HCT116 (cell line): ENCODE data around the gene TNFRSF12A. TPM values are rescaled to one million over a fixed set of nuclear protein-coding genes. Genes with fewer than 3 reads are reported as not detected.

Experiments
- ATAC-seq: fragments of 200-7000 bp; cut with Tn5 transposase; 2 replicates; pipeline ENCODE4 v1.9.1; 2020; ENCODE audit warnings: mild to moderate bottlenecking, moderate library complexity
- BruUV-seq: library from RNA; stranded (reverse); fragments of 400-500 nt; replicated peaks from 2 replicates; lab custom pipeline; 2021; lab: Mats Ljungman, UMichigan
- CTCF ChIA-PET: fragments of 300-600 bp; sonication (Branson Sonifier 250); formaldehyde crosslinking; loops from one replicate; lab custom pipeline; 2021; ENCODE audit warnings: antibody characterized with exemption; lab: Charles Lee
- POLR2A ChIA-PET: fragments of 300-600, 350-600 bp; sonication (Branson Sonifier 250); formaldehyde crosslinking; loops from one replicate; lab custom pipeline; 2021; ENCODE audit warnings: antibody characterized with exemption; lab: Charles Lee
- RAD21 ChIA-PET, 2 experiments: fragments of 300-600 bp; sonication (Branson Sonifier 250); formaldehyde crosslinking; loops; one replicate each; lab custom pipeline; 2023; ENCODE audit warnings: low total read pairs in 2 of 2; ENCODE audit not compliant: uncharacterized antibody in 2 of 2, unreplicated experiment in 2 of 2, low non-redundant PET in 1 of 2; lab: Charles Lee
- DNase-seq: peaks from one replicate; pipeline ENCODE4 v3.0.0-alpha.2; 2010; ENCODE audit warnings: low read depth, low spot score
- H2AFZ ChIP-seq: fragments of 200-600 bp; shearing (Covaris generic), sonication (generic); 2 replicates; pipeline ENCODE4 v1.6.1; 2017; ENCODE audit warnings: low read depth, mixed run types, mixed read lengths, antibody characterized with exemption, low read length; ENCODE audit not compliant: poor library complexity, severe bottlenecking
- H3K27ac ChIP-seq: 2 replicates; pipeline ENCODE4 v1.5.1; 2012; ENCODE audit warnings: low read depth, low read length
- H3K27me3 ChIP-seq: fragments of 200-600 bp; sonication (generic); 2 replicates; pipeline ENCODE4 v1.6.1; 2016; ENCODE audit warnings: mixed run types, low read length, mixed read lengths; ENCODE audit not compliant: insufficient read depth
- H3K36me3 ChIP-seq, 2 experiments: fragments of 200-500 bp in 1 of 2; fragments of 200-600 bp in 1 of 2; sonication (Bioruptor generic) in 1 of 2; sonication (generic) in 1 of 2; 2 replicates each; pipeline versions ENCODE4 v1.5.1 to v1.6.1; 2014 to 2016; ENCODE audit warnings: low read length in 2 of 2, inconsistent platforms in 1 of 2, mixed read lengths in 1 of 2, mixed run types in 1 of 2; ENCODE audit not compliant: insufficient read depth in 2 of 2, control insufficient read depth in 1 of 2
- H3K4me1 ChIP-seq, 2 experiments: fragments of 200-600 bp in 1 of 2; sonication (generic) in 1 of 2; 2 replicates each; pipeline versions ENCODE4 v1.5.1 to v1.6.1; 2012 to 2017; ENCODE audit warnings: low read length in 2 of 2, inconsistent platforms in 1 of 2, mild to moderate bottlenecking in 1 of 2, mixed read lengths in 1 of 2, mixed run types in 1 of 2, moderate library complexity in 1 of 2; ENCODE audit not compliant: insufficient read depth in 2 of 2, control insufficient read depth in 1 of 2
- H3K4me2 ChIP-seq: fragments of 200-600 bp; sonication (generic); 2 replicates; pipeline ENCODE4 v1.6.1; 2017; ENCODE audit warnings: mixed run types, low read length, mixed read lengths
- H3K4me3 ChIP-seq, 2 experiments: fragments of 200-600 bp in 1 of 2; sonication (generic) in 1 of 2; replicated peaks in 1 of 2; 2 replicates each; pipeline ENCODE4 v1.5.1; 2011 to 2016; ENCODE audit warnings: low read length in 2 of 2, control low read depth in 1 of 2, low read depth in 1 of 2, mild to moderate bottlenecking in 1 of 2, mixed read lengths in 1 of 2, mixed run types in 1 of 2
- H3K79me2 ChIP-seq: fragments of 200-600 bp; sonication (generic); 2 replicates; pipeline ENCODE4 v1.6.1; 2017; ENCODE audit warnings: mild to moderate bottlenecking, mixed run types, low read length, moderate library complexity, mixed read lengths; ENCODE audit not compliant: insufficient read depth
- H3K9ac ChIP-seq: fragments of 200-600 bp; sonication (generic); 2 replicates; pipeline ENCODE4 v1.6.1; 2016; ENCODE audit warnings: low read length, mixed read lengths
- H3K9me2 ChIP-seq: fragments of 200-600 bp; sonication (generic), shearing (Covaris generic); 2 replicates; pipeline ENCODE4 v1.6.1; 2017; ENCODE audit warnings: mixed run types, mild to moderate bottlenecking, moderate library complexity; ENCODE audit not compliant: insufficient read depth
- H3K9me3 ChIP-seq, 2 experiments: fragments of 200-500 bp in 1 of 2; fragments of 200-600 bp in 1 of 2; sonication (Bioruptor generic) in 1 of 2; sonication (generic) in 1 of 2; 2 replicates each; pipeline ENCODE4 v1.6.1; 2014 to 2017; ENCODE audit warnings: low read length in 2 of 2, mixed read lengths in 2 of 2, inconsistent platforms in 1 of 2, low read depth in 1 of 2, mild to moderate bottlenecking in 1 of 2, mixed run types in 1 of 2, moderate library complexity in 1 of 2; ENCODE audit not compliant: control insufficient read depth in 1 of 2, insufficient read depth in 1 of 2
- H4K20me1 ChIP-seq: fragments of 200-600 bp; sonication (generic), shearing (Covaris generic); 2 replicates; pipeline ENCODE4 v1.6.1; 2017; ENCODE audit warnings: mixed run types, mild to moderate bottlenecking, moderate library complexity; ENCODE audit not compliant: insufficient read depth
- CEBPB ChIP-seq: IDR thresholded peaks from 2 replicates; pipeline ENCODE4 v1.6.1; 2012; ENCODE audit warnings: low read depth
- CTCF ChIP-seq, 3 experiments: fragments of 200-600 bp in 1 of 3; sonication (generic) in 1 of 3; IDR thresholded peaks in 2 of 3; conservative IDR thresholded peaks in 1 of 3; 2 replicates each; pipeline ENCODE4 v1.5.1; 2012 to 2017; ENCODE audit warnings: low read depth in 2 of 3, low read length in 2 of 3, antibody characterized with exemption in 1 of 3, borderline replicate concordance in 1 of 3, control low read depth in 1 of 3, mild to moderate bottlenecking in 1 of 3, mixed read lengths in 1 of 3, mixed run types in 1 of 3, moderate library complexity in 1 of 3; ENCODE audit not compliant: insufficient read depth in 1 of 3
- ELF1 ChIP-seq: IDR thresholded peaks from 2 replicates; pipeline ENCODE4 v1.6.1; 2012; ENCODE audit warnings: low read depth, borderline replicate concordance
- EZH2 ChIP-seq: fragments of 200-600 bp; sonication (generic); IDR thresholded peaks from 2 replicates; pipeline ENCODE4 v1.6.1; 2017; ENCODE audit warnings: antibody characterized with exemption, mixed run types
- EZH2phosphoT487 ChIP-seq: fragments of 200-600 bp; IDR thresholded peaks from 2 replicates; pipeline ENCODE4 v1.6.1; 2018; ENCODE audit warnings: antibody characterized with exemption, borderline replicate concordance
- FOSL1 ChIP-seq: IDR thresholded peaks from 2 replicates; pipeline ENCODE4 v1.6.1; 2012; ENCODE audit warnings: low read depth
- POLR2A ChIP-seq: IDR thresholded peaks from 2 replicates; pipeline ENCODE4 v1.7.0; 2011; ENCODE audit warnings: borderline replicate concordance; ENCODE audit not compliant: insufficient read depth, insufficient read length; ENCODE audit errors: extremely low read depth
- POLR2AphosphoS5 ChIP-seq: IDR thresholded peaks from 2 replicates; pipeline ENCODE4 v1.6.1; 2011; ENCODE audit warnings: mild to moderate bottlenecking, low read depth, low read length, moderate library complexity
- SIN3A ChIP-seq: IDR thresholded peaks from 2 replicates; pipeline ENCODE4 v1.6.1; 2012; ENCODE audit warnings: low read depth
- SRF ChIP-seq: IDR thresholded peaks from 2 replicates; pipeline ENCODE4 v1.6.1; 2012; ENCODE audit warnings: low read depth
- YY1 ChIP-seq: IDR thresholded peaks from 2 replicates; pipeline ENCODE4 v1.6.1; 2011; ENCODE audit warnings: low read length, low read depth, moderate library complexity, mild to moderate bottlenecking; ENCODE audit not compliant: insufficient replicate concordance; ENCODE audit errors: extremely low read depth
- ZFX ChIP-seq: fragments of 450-650 bp; IDR thresholded peaks from 2 replicates; pipeline ENCODE4 v1.6.1; 2017
- ZNF274 ChIP-seq: fragments of 200-500 bp; sonication (Bioruptor generic); IDR thresholded peaks from 2 replicates; pipeline ENCODE4 v1.6.1; 2014; ENCODE audit warnings: mild to moderate bottlenecking, low read depth, low read length, inconsistent platforms
- intact Hi-C: fragments of 100-400 bp; cut with micrococcal nuclease; formaldehyde crosslinking; loops from 2 replicates; pipeline ENCODE4 v1.10.0; 2022
- total RNA-seq: library from RNA; stranded (reverse); gene quantifications from one replicate; pipeline ENCODE4 v1.2.1, GENCODE V29; 2021; ENCODE audit not compliant: unreplicated experiment
- TF ChIP-seq, protein P1 (sequence below): IDR thresholded peaks from 2 replicates; pipeline ENCODE4 v1.6.1; 2011; ENCODE audit warnings: mild to moderate bottlenecking, low read length, moderate library complexity; ENCODE audit not compliant: insufficient replicate concordance; ENCODE audit errors: extremely low read depth
- TF ChIP-seq, protein P2 (sequence below): IDR thresholded peaks from 2 replicates; pipeline ENCODE4 v1.6.1; 2012
- TF ChIP-seq, protein P3 (sequence below): IDR thresholded peaks from 2 replicates; pipeline ENCODE4 v1.6.1; 2012

TNFRSF12A gene
- total RNA-seq, 1 experiment from 2014 or later = 188 TPM

DNA sequence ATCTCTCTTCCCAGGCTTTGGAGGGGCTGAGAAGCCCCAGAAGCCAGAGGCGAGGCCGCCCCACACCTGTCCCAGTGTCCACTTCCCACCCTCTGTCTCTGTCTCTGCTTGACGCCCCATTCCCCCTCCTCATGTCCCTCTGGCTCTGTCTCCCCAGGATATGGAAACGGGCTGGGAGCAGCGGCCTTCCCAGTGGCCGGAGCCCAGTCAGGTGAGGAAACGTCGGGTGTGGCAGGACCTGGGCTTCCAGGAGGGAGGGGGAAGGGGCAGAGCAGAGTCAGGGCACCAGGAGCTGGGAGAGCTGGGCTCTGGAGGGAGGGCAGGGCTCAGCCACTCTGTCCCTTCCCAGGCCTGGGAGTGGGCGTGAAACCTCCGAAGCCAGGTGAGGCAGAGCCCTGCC is 29.3 kb upstream of the TNFRSF12A start:
- RAD21 ChIA-PET = no interaction called here
- Histone ChIP-seq H3K4me1 (peaks cover 11 to 28% of the 10 kb centered on the region in 2 experiments), H3K9me3 (no peaks in the 10 kb centered on the region), H3K9me2 (no peaks in the 10 kb centered on the region), H3K4me2 (peak overlapping the region; percentile 32), H3K4me3 (no peak overlapping the region), H3K79me2 (no peaks in the 10 kb centered on the region), H3K27me3 (no peaks in the 10 kb centered on the region), H4K20me1 (no peaks in the 10 kb centered on the region), H3K9ac (no peak overlapping the region), H3K27ac (no peak overlapping the region; the same call in 1 of the 2 replicates), H2AFZ (no peak overlapping the region), H3K36me3 (no peaks in the 10 kb centered on the region)
- intact Hi-C loops = no loop called here
- no TSS peak for BruUV-seq
- POLR2A ChIA-PET = interaction anchor here (0.6 kb wide), 1 partner anchor 29 kb away, joined by 3 read pairs; no protein-coding TSS in a partner anchor
- no peak for DNase-seq
- ATAC-seq = peak; percentile 55
- CTCF ChIA-PET = no interaction called here
- TF ChIP-seq SRF (no peak), EZH2phosphoT487 (no peak), EZH2 (no peak), FOSL1 (no peak), ZFX (no peak), CTCF (IDR thresholded peaks at IDR 0.05 in 2 of 3, conservative IDR thresholded peaks at IDR 0.05 in 1 of 3; ENCODE audit: borderline replicate concordance in 1 of 3, insufficient read depth in 1 of 3, low read depth in 2 of 3, low read length in 2 of 3) (no peak), ELF1 (no peak), ZNF274 (no peak), CEBPB (no peak), POLR2A (no peak), YY1 (no peak), POLR2AphosphoS5 (no peak), SIN3A (no peak)
- TF ChIP-seq, protein P1, sequence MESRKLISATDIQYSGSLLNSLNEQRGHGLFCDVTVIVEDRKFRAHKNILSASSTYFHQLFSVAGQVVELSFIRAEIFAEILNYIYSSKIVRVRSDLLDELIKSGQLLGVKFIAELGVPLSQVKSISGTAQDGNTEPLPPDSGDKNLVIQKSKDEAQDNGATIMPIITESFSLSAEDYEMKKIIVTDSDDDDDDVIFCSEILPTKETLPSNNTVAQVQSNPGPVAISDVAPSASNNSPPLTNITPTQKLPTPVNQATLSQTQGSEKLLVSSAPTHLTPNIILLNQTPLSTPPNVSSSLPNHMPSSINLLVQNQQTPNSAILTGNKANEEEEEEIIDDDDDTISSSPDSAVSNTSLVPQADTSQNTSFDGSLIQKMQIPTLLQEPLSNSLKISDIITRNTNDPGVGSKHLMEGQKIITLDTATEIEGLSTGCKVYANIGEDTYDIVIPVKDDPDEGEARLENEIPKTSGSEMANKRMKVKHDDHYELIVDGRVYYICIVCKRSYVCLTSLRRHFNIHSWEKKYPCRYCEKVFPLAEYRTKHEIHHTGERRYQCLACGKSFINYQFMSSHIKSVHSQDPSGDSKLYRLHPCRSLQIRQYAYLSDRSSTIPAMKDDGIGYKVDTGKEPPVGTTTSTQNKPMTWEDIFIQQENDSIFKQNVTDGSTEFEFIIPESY = no peak
- TF ChIP-seq, protein P2, sequence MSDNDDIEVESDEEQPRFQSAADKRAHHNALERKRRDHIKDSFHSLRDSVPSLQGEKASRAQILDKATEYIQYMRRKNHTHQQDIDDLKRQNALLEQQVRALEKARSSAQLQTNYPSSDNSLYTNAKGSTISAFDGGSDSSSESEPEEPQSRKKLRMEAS = no peak
- TF ChIP-seq, protein P3, sequence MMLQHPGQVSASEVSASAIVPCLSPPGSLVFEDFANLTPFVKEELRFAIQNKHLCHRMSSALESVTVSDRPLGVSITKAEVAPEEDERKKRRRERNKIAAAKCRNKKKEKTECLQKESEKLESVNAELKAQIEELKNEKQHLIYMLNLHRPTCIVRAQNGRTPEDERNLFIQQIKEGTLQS = no peak
